Keratinocyte (primary cell): ENCODE data around the gene VWDE. TPM values are rescaled to one million over a fixed set of nuclear protein-coding genes. Genes with fewer than 3 reads are reported as not detected.

Source experiments
- DNase-seq: peaks from one replicate; pipeline ENCODE4 v3.0.0-alpha.2; 2011; ENCODE audit warnings: low read depth, missing footprints, low spot score
- FAIRE-seq: peaks from 2 replicates; lab custom pipeline; 2011; peaks lifted over from hg19 to GRCh38; lab: Jason Lieb, UNC
- H2AFZ ChIP-seq: 2 replicates; pipeline ENCODE4 v1.6.0; 2012; ENCODE audit warnings: low read length, control low read depth, inconsistent platforms; ENCODE audit not compliant: control insufficient read depth
- H3K27ac ChIP-seq: 2 replicates; pipeline ENCODE4 v1.5.1; 2011; ENCODE audit warnings: low read length; ENCODE audit not compliant: control insufficient read depth, insufficient read depth
- H3K27me3 ChIP-seq: 3 replicates; pipeline ENCODE4 v1.6.0; 2011; ENCODE audit warnings: low read length; ENCODE audit not compliant: control insufficient read depth, insufficient read depth; ENCODE audit errors: extremely low read depth
- H3K36me3 ChIP-seq, 2 experiments: 2 replicates in 1 of 2; 3 replicates in 1 of 2; pipeline ENCODE4 v1.5.1; 2011; ENCODE audit warnings: low read length in 2 of 2, mild to moderate bottlenecking in 1 of 2; ENCODE audit not compliant: control insufficient read depth in 2 of 2, insufficient read depth in 2 of 2; ENCODE audit errors: extremely low read depth in 1 of 2
- H3K4me1 ChIP-seq: 3 replicates; pipeline ENCODE4 v1.5.1; 2011; ENCODE audit warnings: low read length; ENCODE audit not compliant: control insufficient read depth, insufficient read depth; ENCODE audit errors: extremely low read depth
- H3K4me2 ChIP-seq: 3 replicates; pipeline ENCODE4 v1.6.0; 2011; ENCODE audit warnings: low read depth, low read length; ENCODE audit not compliant: control insufficient read depth, insufficient read depth; ENCODE audit errors: extremely low read depth
- H3K4me3 ChIP-seq, 3 experiments: fragments of 200-600 bp in 1 of 3; sonication (generic) in 1 of 3; 2 replicates in 2 of 3; 3 replicates in 1 of 3; pipeline ENCODE4 v1.5.1; 2011 to 2016; ENCODE audit warnings: low read length in 3 of 3, mild to moderate bottlenecking in 3 of 3, control low read depth in 2 of 3, inconsistent platforms in 1 of 3, low read depth in 1 of 3, mixed read lengths in 1 of 3, mixed run types in 1 of 3, moderate library complexity in 1 of 3; ENCODE audit not compliant: control insufficient read depth in 2 of 3, insufficient read depth in 2 of 3; ENCODE audit errors: extremely low read depth in 1 of 3
- H3K79me2 ChIP-seq: 2 replicates; pipeline ENCODE4 v1.6.0; 2012; ENCODE audit warnings: low read length; ENCODE audit not compliant: control insufficient read depth, insufficient read depth
- H3K9ac ChIP-seq: 3 replicates; pipeline ENCODE4 v1.6.0; 2011; ENCODE audit warnings: low read length; ENCODE audit not compliant: control insufficient read depth, insufficient read depth; ENCODE audit errors: extremely low read depth
- H3K9me1 ChIP-seq: 3 replicates; pipeline ENCODE4 v1.6.0; 2011; ENCODE audit warnings: low read length; ENCODE audit not compliant: control insufficient read depth, insufficient read depth; ENCODE audit errors: extremely low read depth
- H3K9me3 ChIP-seq: 2 replicates; pipeline ENCODE4 v1.5.1; 2012; ENCODE audit warnings: low read depth, low read length; ENCODE audit not compliant: control insufficient read depth
- H4K20me1 ChIP-seq: 3 replicates; pipeline ENCODE4 v1.6.0; 2011; ENCODE audit warnings: low read length; ENCODE audit not compliant: control insufficient read depth, insufficient read depth; ENCODE audit errors: extremely low read depth
- EZH2 ChIP-seq: IDR thresholded peaks from one replicate; pipeline ENCODE4 v1.6.1; 2012; ENCODE audit warnings: inconsistent platforms, mild to moderate bottlenecking, low read length, moderate library complexity
- dilution Hi-C: fragments of 300-500 bp; cut with MboI; formaldehyde crosslinking; loops from one replicate; pipeline ENCODE4 v1.7.0; 2020; ENCODE audit warnings: low sequenced_read_pairs; ENCODE audit not compliant: extremely low pct_ligation_motif_present
- polyA plus RNA-seq, 5 experiments: library from polyadenylated mRNA; depleted of rRNA in 3 of 5; stranded (reverse) in 3 of 5; stranded (forward) in 1 of 5; unstranded in 1 of 5; fragments of >200 nt; gene quantifications; 1 replicate in 1 of 5; 2 replicates in 3 of 5; 3 replicates in 1 of 5; pipeline versions ENCODE4 v1.2.1 to v1.2.3, GENCODE V29; 2011 to 2012; ENCODE audit warnings: missing spikeins in 2 of 5, low read depth in 1 of 5, low replicate concordance in 1 of 5
- TF ChIP-seq, protein P1 (sequence below), 3 experiments: IDR thresholded peaks in 1 of 3; conservative IDR thresholded peaks in 1 of 3; optimal IDR thresholded peaks in 1 of 3; 2 replicates in 2 of 3; 3 replicates in 1 of 3; pipeline versions ENCODE3 to v1.5.1; 2011; ENCODE audit warnings: low read length in 3 of 3, mild to moderate bottlenecking in 3 of 3, moderate library complexity in 2 of 3, control low read depth in 1 of 3, inconsistent platforms in 1 of 3; ENCODE audit not compliant: insufficient read depth in 2 of 3; ENCODE audit errors: extremely low read depth in 1 of 3

The VWDE gene
- polyA plus RNA-seq, 1 donor (not counting 4 experiments of a cell fraction or from before 2014, with no cell fraction given): 0.01 TPM

- Histone ChIP-seq H3K9me3 (no peaks in the 10 kb centered on the region), H2AFZ (no peak overlapping the region), H3K4me3 (no peak overlapping the region), H3K9me1 (no peaks in the 10 kb centered on the region), H3K79me2 (no peaks in the 10 kb centered on the region), H3K27me3 (no peaks in the 10 kb centered on the region), H3K27ac (no peak overlapping the region), H3K4me2 (no peak overlapping the region), H3K36me3 (no peaks in the 10 kb centered on the region), H4K20me1 (no peaks in the 10 kb centered on the region), H3K4me1 (no peaks in the 10 kb centered on the region), H3K9ac (no peak overlapping the region)
- TF ChIP-seq, protein P1, sequence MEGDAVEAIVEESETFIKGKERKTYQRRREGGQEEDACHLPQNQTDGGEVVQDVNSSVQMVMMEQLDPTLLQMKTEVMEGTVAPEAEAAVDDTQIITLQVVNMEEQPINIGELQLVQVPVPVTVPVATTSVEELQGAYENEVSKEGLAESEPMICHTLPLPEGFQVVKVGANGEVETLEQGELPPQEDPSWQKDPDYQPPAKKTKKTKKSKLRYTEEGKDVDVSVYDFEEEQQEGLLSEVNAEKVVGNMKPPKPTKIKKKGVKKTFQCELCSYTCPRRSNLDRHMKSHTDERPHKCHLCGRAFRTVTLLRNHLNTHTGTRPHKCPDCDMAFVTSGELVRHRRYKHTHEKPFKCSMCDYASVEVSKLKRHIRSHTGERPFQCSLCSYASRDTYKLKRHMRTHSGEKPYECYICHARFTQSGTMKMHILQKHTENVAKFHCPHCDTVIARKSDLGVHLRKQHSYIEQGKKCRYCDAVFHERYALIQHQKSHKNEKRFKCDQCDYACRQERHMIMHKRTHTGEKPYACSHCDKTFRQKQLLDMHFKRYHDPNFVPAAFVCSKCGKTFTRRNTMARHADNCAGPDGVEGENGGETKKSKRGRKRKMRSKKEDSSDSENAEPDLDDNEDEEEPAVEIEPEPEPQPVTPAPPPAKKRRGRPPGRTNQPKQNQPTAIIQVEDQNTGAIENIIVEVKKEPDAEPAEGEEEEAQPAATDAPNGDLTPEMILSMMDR (optimal IDR thresholded peaks at IDR 0.05 in 1 of 3, IDR thresholded peaks at IDR 0.05 in 1 of 3, conservative IDR thresholded peaks at IDR 0.05 in 1 of 3; ENCODE audit: extremely low read depth in 1 of 3, insufficient read depth in 2 of 3, low read length in 3 of 3): no peak
- TF ChIP-seq EZH2: no peak
- DNase-seq (no peak), FAIRE-seq (no peak)
- dilution Hi-C loops: no loop called here
These were observed 25.3 kb downstream of the VWDE start for GRCh38 chr7:12378389-12378788.

GRCh38 chr7:12377406-12377805, 26.3 kb downstream of the VWDE start:
- DNase-seq: no peak
- Histone ChIP-seq H3K9me3 (no peaks in the 10 kb centered on the region), H3K4me1 (no peaks in the 10 kb centered on the region), H2AFZ (no peak overlapping the region), H4K20me1 (no peaks in the 10 kb centered on the region), H3K9me1 (no peaks in the 10 kb centered on the region), H3K36me3 (no peaks in the 10 kb centered on the region), H3K79me2 (no peaks in the 10 kb centered on the region), H3K4me3 (no peak overlapping the region), H3K4me2 (no peak overlapping the region), H3K9ac (no peak overlapping the region), H3K27me3 (no peaks in the 10 kb centered on the region), H3K27ac (no peak overlapping the region)
- FAIRE-seq: no peak
- dilution Hi-C loops: no loop called here
- TF ChIP-seq EZH2: no peak
- TF ChIP-seq, protein P1 (optimal IDR thresholded peaks at IDR 0.05 in 1 of 3, IDR thresholded peaks at IDR 0.05 in 1 of 3, conservative IDR thresholded peaks at IDR 0.05 in 1 of 3; ENCODE audit: extremely low read depth in 1 of 3, insufficient read depth in 2 of 3, low read length in 3 of 3): no peak
